ENCODE results near the gene FRMD8. TPM values are rescaled to one million over a fixed set of nuclear protein-coding genes. Genes with fewer than 3 reads are reported as not detected.

The FRMD8 gene
- total RNA-seq, 1 donor = 42.7 TPM

GRCh38 chr11:65424205-65425104 lies 38.0 kb downstream of the FRMD8 start:
- peak overlapping the region; percentile 81 for H3K4me3 ChIP-seq (ENCODE audit: low read depth, low read length)
- TF ChIP-seq CTCF (IDR thresholded peaks at IDR 0.05; ENCODE audit: insufficient read depth, low read length) = no peak
- DNase-seq (ENCODE audit: low read depth) = peak; percentile 82

GRCh38 chr11:65425105-65425970 lies 38.9 kb downstream of the FRMD8 start:
- peak; percentile 87 for DNase-seq (ENCODE audit: low read depth)

GRCh38 chr11:65425971-65426838 lies 39.8 kb downstream of the FRMD8 start:
- H3K4me3 ChIP-seq (ENCODE audit: low read depth, low read length) = peak overlapping the region; percentile 81
- peak; percentile 85 for DNase-seq (ENCODE audit: low read depth)
- no peak for TF ChIP-seq CTCF (IDR thresholded peaks at IDR 0.05; ENCODE audit: insufficient read depth, low read length)

More at GRCh38 chr11:65425105-65425970, 38.9 kb downstream of the FRMD8 start:
- peak overlapping the region; percentile 81 for H3K4me3 ChIP-seq (ENCODE audit: low read depth, low read length)
- TF ChIP-seq CTCF (IDR thresholded peaks at IDR 0.05; ENCODE audit: insufficient read depth, low read length) = peak; percentile 22

GRCh38 chr11:65426839-65427690 lies 40.6 kb downstream of the FRMD8 start:
- peak overlapping the region; percentile 81 for H3K4me3 ChIP-seq (ENCODE audit: low read depth, low read length)
- DNase-seq (ENCODE audit: low read depth) = no peak
- no peak for TF ChIP-seq CTCF (IDR thresholded peaks at IDR 0.05; ENCODE audit: insufficient read depth, low read length)

GRCh38 chr11:65427691-65428577 lies 41.5 kb downstream of the FRMD8 start:
- TF ChIP-seq CTCF (IDR thresholded peaks at IDR 0.05; ENCODE audit: insufficient read depth, low read length) = no peak
- H3K4me3 ChIP-seq (ENCODE audit: low read depth, low read length) = peak overlapping the region; percentile 81
- peak; percentile 83 for DNase-seq (ENCODE audit: low read depth)
